CMK (cell line): ENCODE results near the gene GPC1.

Experiments used
- DNase-seq: peaks from one replicate; pipeline ENCODE4 v3.0.0-alpha.2; 2010; ENCODE audit warnings: low read depth

GPC1 gene

GRCh38 chr2:240513549-240514287, 78.3 kb downstream of the GPC1 start:
- DNase-seq = peak; percentile 60

- DNase-seq = no peak
Observed at GRCh38 chr2:240514631-240515030, 79.2 kb downstream of the GPC1 start.

GRCh38 chr2:240517342-240517741, 81.9 kb downstream of the GPC1 start:
- DNase-seq = no peak
